GM12878 (cell line): ENCODE measurements around the gene TRIAP1. TPM values are rescaled to one million over a fixed set of nuclear protein-coding genes. Genes with fewer than 3 reads are reported as not detected.

ENCODE experiments used
- ATAC-seq: fragments of 200-7000 bp; cut with Tn5 transposase; 3 replicates; pipeline ENCODE4 v1.9.1; 2020; ENCODE audit warnings: mild to moderate bottlenecking, moderate library complexity
- BruUV-seq: library from RNA; stranded (reverse); fragments of 400-500 nt; replicated peaks from 2 replicates; lab custom pipeline; 2021; lab: Mats Ljungman, UMichigan
- CTCF ChIA-PET: fragments of 300-600 bp; sonication (Branson Sonifier 250); formaldehyde crosslinking; extraction: SDS; loops from one replicate; lab custom pipeline; 2021; ENCODE audit warnings: inconsistent platforms; lab: Yijun Ruan, JAX
- POLR2A ChIA-PET: fragments of 350-600 bp; formaldehyde crosslinking; extraction: SDS; loops from one replicate; lab custom pipeline; 2021; ENCODE audit warnings: inconsistent platforms; lab: Charles Lee
- RAD21 ChIA-PET: fragments of 300-600 bp; sonication (Branson Sonifier 250); formaldehyde crosslinking; loops from one replicate; lab custom pipeline; 2023; ENCODE audit warnings: antibody characterized with exemption; ENCODE audit not compliant: unreplicated experiment; lab: Charles Lee
- SMC1A ChIA-PET: fragments of 300-600 bp; sonication (Branson Sonifier 250); formaldehyde crosslinking; loops from one replicate; lab custom pipeline; 2023; ENCODE audit not compliant: unreplicated experiment, uncharacterized antibody; lab: Charles Lee
- DNase-seq: peaks from one replicate; pipeline ENCODE4 v3.0.0-alpha.2; 2011; ENCODE audit warnings: low read depth, low spot score
- FAIRE-seq: peaks from 3 replicates; lab custom pipeline; 2011; peaks lifted over from hg19 to GRCh38; lab: Jason Lieb, UNC
- H2AFZ ChIP-seq: 2 replicates; pipeline ENCODE4 v1.6.0; 2011; ENCODE audit warnings: low read depth, low read length, control low read depth; ENCODE audit not compliant: control insufficient read depth
- H3K27ac ChIP-seq: 2 replicates; pipeline ENCODE4 v1.5.1; 2011; ENCODE audit warnings: control low read depth; ENCODE audit not compliant: control insufficient read depth, insufficient read depth
- H3K27me3 ChIP-seq, 2 experiments: replicated peaks in 1 of 2; 2 replicates each; pipeline versions ENCODE4 v1.6.0 to v1.6.1; 2011; ENCODE audit warnings: low read length in 1 of 2; ENCODE audit not compliant: control insufficient read depth in 2 of 2, insufficient read depth in 2 of 2
- H3K36me3 ChIP-seq, 2 experiments: 2 replicates each; pipeline ENCODE4 v1.5.1; 2011; ENCODE audit warnings: low read length in 1 of 2; ENCODE audit not compliant: control insufficient read depth in 2 of 2, insufficient read depth in 2 of 2
- H3K4me1 ChIP-seq: 2 replicates; pipeline ENCODE4 v1.6.1; 2011; ENCODE audit warnings: mild to moderate bottlenecking, low read length, moderate library complexity, mixed read lengths; ENCODE audit not compliant: control insufficient read depth, insufficient read depth
- H3K4me2 ChIP-seq: 2 replicates; pipeline ENCODE4 v1.6.0; 2011; ENCODE audit warnings: control low read depth; ENCODE audit not compliant: control insufficient read depth, insufficient read depth
- H3K4me3 ChIP-seq: fragments of 200-600 bp; sonication (generic); 2 replicates; pipeline ENCODE4 v1.5.1; 2016
- H3K79me2 ChIP-seq: 2 replicates; pipeline ENCODE4 v1.6.0; 2011; ENCODE audit warnings: low read length; ENCODE audit not compliant: control insufficient read depth, insufficient read depth
- H3K9ac ChIP-seq: 2 replicates; pipeline ENCODE4 v1.8.0; 2011; ENCODE audit warnings: low read length, control low read depth, mixed read lengths; ENCODE audit not compliant: control insufficient read depth, insufficient read depth
- H3K9me3 ChIP-seq: replicated peaks from 3 replicates; pipeline ENCODE4 v1.5.1; 2011; ENCODE audit warnings: mild to moderate bottlenecking, low read length; ENCODE audit not compliant: control insufficient read depth, insufficient read depth
- H4K20me1 ChIP-seq: 2 replicates; pipeline ENCODE4 v1.6.0; 2011; ENCODE audit not compliant: control insufficient read depth, insufficient read depth
- BCLAF1 ChIP-seq: fragments of 450-650 bp; IDR thresholded peaks from 2 replicates; pipeline ENCODE4 v1.6.1; 2017; ENCODE audit warnings: antibody characterized with exemption, mild to moderate bottlenecking, moderate library complexity
- CBX5 ChIP-seq: sonication (generic); IDR thresholded peaks from 2 replicates; pipeline ENCODE4 v1.6.1; 2016; ENCODE audit warnings: low read depth, moderate library complexity, mild to moderate bottlenecking, inconsistent platforms
- ELK1 ChIP-seq: IDR thresholded peaks from 2 replicates; pipeline ENCODE4 v1.6.1; 2012; ENCODE audit warnings: low read depth, low read length, improper control_type of control experiment
- WGBS: methylation state at CpG from one replicate; pipeline ENCODE4 v1.1.6; 2016; ENCODE audit warnings: low lambda C conversion rate; ENCODE audit not compliant: insufficient replicate concordance, insufficient coverage; ENCODE audit errors: missing lambda C conversion rate; 5-methylcytosine and 5-hydroxymethylcytosine counted together
- in situ Hi-C: fragments of 300-500 bp; cut with MboI; formaldehyde crosslinking; loops from 9 replicates; pipeline ENCODE4 v1.14.3; 2018; ENCODE audit warnings: mixed read lengths
- intact Hi-C: fragments of 100-400 bp; cut with micrococcal nuclease; formaldehyde crosslinking; loops from one replicate; pipeline ENCODE4 v1.14.2; 2022; ENCODE audit not compliant: unreplicated experiment
- polyA plus RNA-seq, 11 experiments: library from polyadenylated mRNA; depleted of rRNA in 4 of 11; unstranded in 6 of 11; stranded (reverse) in 5 of 11; fragments of >200 nt; fragmentation: Nextera tagmentation in 4 of 11; fragmentation: Illumina TruSeq in 1 of 11; extraction: Ambion mirVana in 4 of 11; extraction: Trizol in 1 of 11; gene quantifications; 1 replicate in 1 of 11; 2 replicates in 10 of 11; pipeline versions ENCODE4 v1.2.1 to v1.2.3, GENCODE V29; 2011 to 2016; ENCODE audit warnings: inconsistent platforms in 2 of 11, missing spikeins in 2 of 11, low read depth in 1 of 11
- total RNA-seq, 4 experiments: library from RNA; depleted of rRNA in 3 of 4; stranded (reverse); fragments of >200 nt in 3 of 4; fragmentation: Illumina TruSeq in 1 of 4; extraction: Trizol in 1 of 4; gene quantifications; 2 replicates each; pipeline versions ENCODE4 v1.2.1 to v1.2.3, GENCODE V29; 2013 to 2021

The TRIAP1 gene
- total and polyA plus RNA-seq, 10 of the 15 experiments (the other 5 are each of a cell fraction or from before 2014, with no cell fraction given) = 44.8 to 346 (median 80.8) TPM

GRCh38 chr12:120490325-120490724 is 44.1 kb upstream of the TRIAP1 start:
- H3K79me2 ChIP-seq = peaks cover 6% of the 10 kb centered on the region
- H4K20me1 ChIP-seq = no peaks in the 10 kb centered on the region
- no peaks in the 10 kb centered on the region; a peak in 1 of 4 replicates for H3K36me3 ChIP-seq
- POLR2A ChIA-PET = interaction anchor here (0.5 to 1.2 kb wide), 2 partner anchors 11 to 12 kb away, joined by 3 to 5 read pairs; no protein-coding TSS in a partner anchor
- BruUV-seq = no TSS peak
- H3K9me3 ChIP-seq = no peaks in the 10 kb centered on the region
- peaks cover 4% of the 10 kb centered on the region for H3K4me1 ChIP-seq
- no peak overlapping the region for H3K4me2 ChIP-seq
- H3K4me3 ChIP-seq = no peak overlapping the region
- no peaks in the 10 kb centered on the region for H3K27me3 ChIP-seq
- RAD21 ChIA-PET = no interaction called here
- intact Hi-C loops (no loop called here), in situ Hi-C loops (no loop called here)
- H3K9ac ChIP-seq = no peak overlapping the region
- 97% methylated on average over 5 of the region's 5 CpGs for WGBS
- DNase-seq = no peak
- H3K27ac ChIP-seq = no peak overlapping the region
- no peak for FAIRE-seq
- SMC1A ChIA-PET = no interaction called here
- CTCF ChIA-PET = interaction anchor here (1.6 kb wide), 1 partner anchor 20 kb away, joined by 4 read pairs; the partner anchor contains the start of gene SRSF9
- TF ChIP-seq ELK1 = no peak
- TF ChIP-seq CBX5 = no peak
- no peak for TF ChIP-seq BCLAF1
- ATAC-seq = no peak
- no peak overlapping the region for H2AFZ ChIP-seq
